HCT116 (cell line): ENCODE results near the gene OSBPL5. TPM values are rescaled to one million over a fixed set of nuclear protein-coding genes. Genes with fewer than 3 reads are reported as not detected.

Source experiments
- ATAC-seq: fragments of 200-7000 bp; cut with Tn5 transposase; 2 replicates; pipeline ENCODE4 v1.9.1; 2020; ENCODE audit warnings: mild to moderate bottlenecking, moderate library complexity
- BruUV-seq: library from RNA; stranded (reverse); fragments of 400-500 nt; replicated peaks from 2 replicates; lab custom pipeline; 2021; lab: Mats Ljungman, UMichigan
- CTCF ChIA-PET: fragments of 300-600 bp; sonication (Branson Sonifier 250); formaldehyde crosslinking; loops from one replicate; lab custom pipeline; 2021; ENCODE audit warnings: antibody characterized with exemption; lab: Charles Lee
- POLR2A ChIA-PET: fragments of 300-600, 350-600 bp; sonication (Branson Sonifier 250); formaldehyde crosslinking; loops from one replicate; lab custom pipeline; 2021; ENCODE audit warnings: antibody characterized with exemption; lab: Charles Lee
- RAD21 ChIA-PET, 2 experiments: fragments of 300-600 bp; sonication (Branson Sonifier 250); formaldehyde crosslinking; loops; one replicate each; lab custom pipeline; 2023; ENCODE audit warnings: low total read pairs in 2 of 2; ENCODE audit not compliant: uncharacterized antibody in 2 of 2, unreplicated experiment in 2 of 2, low non-redundant PET in 1 of 2; lab: Charles Lee
- DNase-seq: peaks from one replicate; pipeline ENCODE4 v3.0.0-alpha.2; 2010; ENCODE audit warnings: low read depth, low spot score
- H2AFZ ChIP-seq: fragments of 200-600 bp; shearing (Covaris generic), sonication (generic); 2 replicates; pipeline ENCODE4 v1.6.1; 2017; ENCODE audit warnings: low read depth, mixed run types, mixed read lengths, antibody characterized with exemption, low read length; ENCODE audit not compliant: poor library complexity, severe bottlenecking
- H3K27ac ChIP-seq: 2 replicates; pipeline ENCODE4 v1.5.1; 2012; ENCODE audit warnings: low read depth, low read length
- H3K27me3 ChIP-seq: fragments of 200-600 bp; sonication (generic); 2 replicates; pipeline ENCODE4 v1.6.1; 2016; ENCODE audit warnings: mixed run types, low read length, mixed read lengths; ENCODE audit not compliant: insufficient read depth
- H3K36me3 ChIP-seq, 2 experiments: fragments of 200-500 bp in 1 of 2; fragments of 200-600 bp in 1 of 2; sonication (Bioruptor generic) in 1 of 2; sonication (generic) in 1 of 2; 2 replicates each; pipeline versions ENCODE4 v1.5.1 to v1.6.1; 2014 to 2016; ENCODE audit warnings: low read length in 2 of 2, inconsistent platforms in 1 of 2, mixed read lengths in 1 of 2, mixed run types in 1 of 2; ENCODE audit not compliant: insufficient read depth in 2 of 2, control insufficient read depth in 1 of 2
- H3K4me1 ChIP-seq, 2 experiments: fragments of 200-600 bp in 1 of 2; sonication (generic) in 1 of 2; 2 replicates each; pipeline versions ENCODE4 v1.5.1 to v1.6.1; 2012 to 2017; ENCODE audit warnings: low read length in 2 of 2, inconsistent platforms in 1 of 2, mild to moderate bottlenecking in 1 of 2, mixed read lengths in 1 of 2, mixed run types in 1 of 2, moderate library complexity in 1 of 2; ENCODE audit not compliant: insufficient read depth in 2 of 2, control insufficient read depth in 1 of 2
- H3K4me2 ChIP-seq: fragments of 200-600 bp; sonication (generic); 2 replicates; pipeline ENCODE4 v1.6.1; 2017; ENCODE audit warnings: mixed run types, low read length, mixed read lengths
- H3K4me3 ChIP-seq, 2 experiments: fragments of 200-600 bp in 1 of 2; sonication (generic) in 1 of 2; replicated peaks in 1 of 2; 2 replicates each; pipeline ENCODE4 v1.5.1; 2011 to 2016; ENCODE audit warnings: low read length in 2 of 2, control low read depth in 1 of 2, low read depth in 1 of 2, mild to moderate bottlenecking in 1 of 2, mixed read lengths in 1 of 2, mixed run types in 1 of 2
- H3K79me2 ChIP-seq: fragments of 200-600 bp; sonication (generic); 2 replicates; pipeline ENCODE4 v1.6.1; 2017; ENCODE audit warnings: mild to moderate bottlenecking, mixed run types, low read length, moderate library complexity, mixed read lengths; ENCODE audit not compliant: insufficient read depth
- H3K9ac ChIP-seq: fragments of 200-600 bp; sonication (generic); 2 replicates; pipeline ENCODE4 v1.6.1; 2016; ENCODE audit warnings: low read length, mixed read lengths
- H3K9me2 ChIP-seq: fragments of 200-600 bp; sonication (generic), shearing (Covaris generic); 2 replicates; pipeline ENCODE4 v1.6.1; 2017; ENCODE audit warnings: mixed run types, mild to moderate bottlenecking, moderate library complexity; ENCODE audit not compliant: insufficient read depth
- H3K9me3 ChIP-seq, 2 experiments: fragments of 200-500 bp in 1 of 2; fragments of 200-600 bp in 1 of 2; sonication (Bioruptor generic) in 1 of 2; sonication (generic) in 1 of 2; 2 replicates each; pipeline ENCODE4 v1.6.1; 2014 to 2017; ENCODE audit warnings: low read length in 2 of 2, mixed read lengths in 2 of 2, inconsistent platforms in 1 of 2, low read depth in 1 of 2, mild to moderate bottlenecking in 1 of 2, mixed run types in 1 of 2, moderate library complexity in 1 of 2; ENCODE audit not compliant: control insufficient read depth in 1 of 2, insufficient read depth in 1 of 2
- H4K20me1 ChIP-seq: fragments of 200-600 bp; sonication (generic), shearing (Covaris generic); 2 replicates; pipeline ENCODE4 v1.6.1; 2017; ENCODE audit warnings: mixed run types, mild to moderate bottlenecking, moderate library complexity; ENCODE audit not compliant: insufficient read depth
- ELF1 ChIP-seq: IDR thresholded peaks from 2 replicates; pipeline ENCODE4 v1.6.1; 2012; ENCODE audit warnings: low read depth, borderline replicate concordance
- FOSL1 ChIP-seq: IDR thresholded peaks from 2 replicates; pipeline ENCODE4 v1.6.1; 2012; ENCODE audit warnings: low read depth
- POLR2A ChIP-seq: IDR thresholded peaks from 2 replicates; pipeline ENCODE4 v1.7.0; 2011; ENCODE audit warnings: borderline replicate concordance; ENCODE audit not compliant: insufficient read depth, insufficient read length; ENCODE audit errors: extremely low read depth
- SRF ChIP-seq: IDR thresholded peaks from 2 replicates; pipeline ENCODE4 v1.6.1; 2012; ENCODE audit warnings: low read depth
- YY1 ChIP-seq: IDR thresholded peaks from 2 replicates; pipeline ENCODE4 v1.6.1; 2011; ENCODE audit warnings: low read length, low read depth, moderate library complexity, mild to moderate bottlenecking; ENCODE audit not compliant: insufficient replicate concordance; ENCODE audit errors: extremely low read depth
- ZFX ChIP-seq: fragments of 450-650 bp; IDR thresholded peaks from 2 replicates; pipeline ENCODE4 v1.6.1; 2017
- intact Hi-C: fragments of 100-400 bp; cut with micrococcal nuclease; formaldehyde crosslinking; loops from 2 replicates; pipeline ENCODE4 v1.10.0; 2022
- total RNA-seq: library from RNA; stranded (reverse); gene quantifications from one replicate; pipeline ENCODE4 v1.2.1, GENCODE V29; 2021; ENCODE audit not compliant: unreplicated experiment
- TF ChIP-seq, protein P1 (sequence below), 3 experiments: fragments of 200-600 bp in 1 of 3; sonication (generic) in 1 of 3; IDR thresholded peaks in 2 of 3; conservative IDR thresholded peaks in 1 of 3; 2 replicates each; pipeline ENCODE4 v1.5.1; 2012 to 2017; ENCODE audit warnings: low read depth in 2 of 3, low read length in 2 of 3, antibody characterized with exemption in 1 of 3, borderline replicate concordance in 1 of 3, control low read depth in 1 of 3, mild to moderate bottlenecking in 1 of 3, mixed read lengths in 1 of 3, mixed run types in 1 of 3, moderate library complexity in 1 of 3; ENCODE audit not compliant: insufficient read depth in 1 of 3
- TF ChIP-seq, protein P2 (sequence below): IDR thresholded peaks from 2 replicates; pipeline ENCODE4 v1.6.1; 2012; ENCODE audit warnings: low read depth

The OSBPL5 gene
- total RNA-seq, 1 experiment from 2014 or later = 44.2 TPM

- TF ChIP-seq, protein P1, sequence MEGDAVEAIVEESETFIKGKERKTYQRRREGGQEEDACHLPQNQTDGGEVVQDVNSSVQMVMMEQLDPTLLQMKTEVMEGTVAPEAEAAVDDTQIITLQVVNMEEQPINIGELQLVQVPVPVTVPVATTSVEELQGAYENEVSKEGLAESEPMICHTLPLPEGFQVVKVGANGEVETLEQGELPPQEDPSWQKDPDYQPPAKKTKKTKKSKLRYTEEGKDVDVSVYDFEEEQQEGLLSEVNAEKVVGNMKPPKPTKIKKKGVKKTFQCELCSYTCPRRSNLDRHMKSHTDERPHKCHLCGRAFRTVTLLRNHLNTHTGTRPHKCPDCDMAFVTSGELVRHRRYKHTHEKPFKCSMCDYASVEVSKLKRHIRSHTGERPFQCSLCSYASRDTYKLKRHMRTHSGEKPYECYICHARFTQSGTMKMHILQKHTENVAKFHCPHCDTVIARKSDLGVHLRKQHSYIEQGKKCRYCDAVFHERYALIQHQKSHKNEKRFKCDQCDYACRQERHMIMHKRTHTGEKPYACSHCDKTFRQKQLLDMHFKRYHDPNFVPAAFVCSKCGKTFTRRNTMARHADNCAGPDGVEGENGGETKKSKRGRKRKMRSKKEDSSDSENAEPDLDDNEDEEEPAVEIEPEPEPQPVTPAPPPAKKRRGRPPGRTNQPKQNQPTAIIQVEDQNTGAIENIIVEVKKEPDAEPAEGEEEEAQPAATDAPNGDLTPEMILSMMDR (IDR thresholded peaks at IDR 0.05 in 2 of 3, conservative IDR thresholded peaks at IDR 0.05 in 1 of 3; ENCODE audit: borderline replicate concordance in 1 of 3, insufficient read depth in 1 of 3, low read depth in 2 of 3, low read length in 2 of 3) = no peak
Measured at GRCh38 chr11:3199537-3200295, 34.6 kb upstream of the OSBPL5 start (continued).

GRCh38 chr11:3198815-3199214 lies 33.7 kb upstream of the OSBPL5 start:
- H3K27ac ChIP-seq = no peak overlapping the region
- no peaks in the 10 kb centered on the region for H3K9me3 ChIP-seq
- H3K79me2 ChIP-seq = no peaks in the 10 kb centered on the region
- ChIA-PET POLR2A (no interaction called here), CTCF (no interaction called here), RAD21 (interaction anchor here in 1 of 2 experiments (0.6 kb wide), 1 partner anchor 269 kb away, joined by 4 read pairs; no protein-coding TSS in a partner anchor)
- no peak overlapping the region for H3K4me2 ChIP-seq
- no peak for TF ChIP-seq FOSL1
- no peak for TF ChIP-seq POLR2A
- TF ChIP-seq YY1 = no peak
- TF ChIP-seq, protein P2, sequence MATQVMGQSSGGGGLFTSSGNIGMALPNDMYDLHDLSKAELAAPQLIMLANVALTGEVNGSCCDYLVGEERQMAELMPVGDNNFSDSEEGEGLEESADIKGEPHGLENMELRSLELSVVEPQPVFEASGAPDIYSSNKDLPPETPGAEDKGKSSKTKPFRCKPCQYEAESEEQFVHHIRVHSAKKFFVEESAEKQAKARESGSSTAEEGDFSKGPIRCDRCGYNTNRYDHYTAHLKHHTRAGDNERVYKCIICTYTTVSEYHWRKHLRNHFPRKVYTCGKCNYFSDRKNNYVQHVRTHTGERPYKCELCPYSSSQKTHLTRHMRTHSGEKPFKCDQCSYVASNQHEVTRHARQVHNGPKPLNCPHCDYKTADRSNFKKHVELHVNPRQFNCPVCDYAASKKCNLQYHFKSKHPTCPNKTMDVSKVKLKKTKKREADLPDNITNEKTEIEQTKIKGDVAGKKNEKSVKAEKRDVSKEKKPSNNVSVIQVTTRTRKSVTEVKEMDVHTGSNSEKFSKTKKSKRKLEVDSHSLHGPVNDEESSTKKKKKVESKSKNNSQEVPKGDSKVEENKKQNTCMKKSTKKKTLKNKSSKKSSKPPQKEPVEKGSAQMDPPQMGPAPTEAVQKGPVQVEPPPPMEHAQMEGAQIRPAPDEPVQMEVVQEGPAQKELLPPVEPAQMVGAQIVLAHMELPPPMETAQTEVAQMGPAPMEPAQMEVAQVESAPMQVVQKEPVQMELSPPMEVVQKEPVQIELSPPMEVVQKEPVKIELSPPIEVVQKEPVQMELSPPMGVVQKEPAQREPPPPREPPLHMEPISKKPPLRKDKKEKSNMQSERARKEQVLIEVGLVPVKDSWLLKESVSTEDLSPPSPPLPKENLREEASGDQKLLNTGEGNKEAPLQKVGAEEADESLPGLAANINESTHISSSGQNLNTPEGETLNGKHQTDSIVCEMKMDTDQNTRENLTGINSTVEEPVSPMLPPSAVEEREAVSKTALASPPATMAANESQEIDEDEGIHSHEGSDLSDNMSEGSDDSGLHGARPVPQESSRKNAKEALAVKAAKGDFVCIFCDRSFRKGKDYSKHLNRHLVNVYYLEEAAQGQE = no peak
- TF ChIP-seq SRF = no peak
- no peak for TF ChIP-seq ZFX
- no peak for TF ChIP-seq ELF1
- BruUV-seq = no TSS peak
- H4K20me1 ChIP-seq = no peaks in the 10 kb centered on the region
- no peak overlapping the region for H3K4me3 ChIP-seq
- H3K9ac ChIP-seq = no peak overlapping the region
- H3K4me1 ChIP-seq = no peaks in the 10 kb centered on the region
- intact Hi-C loops = no loop called here
- DNase-seq = no peak
- no peak overlapping the region for H2AFZ ChIP-seq
- no peak for ATAC-seq
- peaks cover 22% of the 10 kb centered on the region; the same call in 1 of the 2 replicates for H3K27me3 ChIP-seq
- no peaks in the 10 kb centered on the region for H3K9me2 ChIP-seq
- no peaks in the 10 kb centered on the region for H3K36me3 ChIP-seq
